RWPE2 (cell line): ENCODE data around the gene VEGFA.

ENCODE experiments used
- ATAC-seq: fragments of 200-7000 bp; cut with Tn5 transposase; 3 replicates; pipeline ENCODE4 v1.9.1; 2021; ENCODE audit warnings: low read depth
- DNase-seq: peaks from one replicate; pipeline ENCODE4 v3.0.0-alpha.2; 2020; ENCODE audit warnings: low spot score
- H3K27ac ChIP-seq: fragments of 450-650 bp; 2 replicates; pipeline ENCODE4 v1.5.1; 2017; ENCODE audit warnings: mild to moderate bottlenecking; ENCODE audit not compliant: poor library complexity, severe bottlenecking
- H3K27me3 ChIP-seq: fragments of 250-450 bp; sonication (Bioruptor Pico); 2 replicates; pipeline ENCODE4 v1.5.1; 2021; ENCODE audit warnings: mild to moderate bottlenecking, moderate library complexity; ENCODE audit not compliant: insufficient read depth, poor library complexity, severe bottlenecking
- H3K36me3 ChIP-seq: fragments of 250-450 bp; sonication (Bioruptor Pico); 2 replicates; pipeline ENCODE4 v1.5.1; 2020; ENCODE audit warnings: low read depth, mild to moderate bottlenecking, moderate library complexity
- H3K4me1 ChIP-seq: fragments of 250-450 bp; sonication (Bioruptor Pico); 2 replicates; pipeline ENCODE4 v1.5.1; 2021; ENCODE audit warnings: mild to moderate bottlenecking, moderate library complexity; ENCODE audit not compliant: insufficient read depth, poor library complexity, severe bottlenecking
- H3K4me3 ChIP-seq: fragments of 250-450 bp; sonication (Bioruptor Pico); 2 replicates; pipeline ENCODE4 v1.5.1; 2021; ENCODE audit warnings: mild to moderate bottlenecking, moderate library complexity; ENCODE audit not compliant: severe bottlenecking
- H3K9me3 ChIP-seq: fragments of 250-450 bp; sonication (Bioruptor Pico); 2 replicates; pipeline ENCODE4 v1.5.1; 2021; ENCODE audit warnings: mild to moderate bottlenecking, moderate library complexity; ENCODE audit not compliant: severe bottlenecking
- TF ChIP-seq, protein P1 (sequence below): fragments of 450-650 bp; IDR thresholded peaks from one replicate; pipeline ENCODE4 v1.5.1; 2017; ENCODE audit warnings: mild to moderate bottlenecking, moderate library complexity; ENCODE audit not compliant: poor library complexity, severe bottlenecking

Gene VEGFA

DNA sequence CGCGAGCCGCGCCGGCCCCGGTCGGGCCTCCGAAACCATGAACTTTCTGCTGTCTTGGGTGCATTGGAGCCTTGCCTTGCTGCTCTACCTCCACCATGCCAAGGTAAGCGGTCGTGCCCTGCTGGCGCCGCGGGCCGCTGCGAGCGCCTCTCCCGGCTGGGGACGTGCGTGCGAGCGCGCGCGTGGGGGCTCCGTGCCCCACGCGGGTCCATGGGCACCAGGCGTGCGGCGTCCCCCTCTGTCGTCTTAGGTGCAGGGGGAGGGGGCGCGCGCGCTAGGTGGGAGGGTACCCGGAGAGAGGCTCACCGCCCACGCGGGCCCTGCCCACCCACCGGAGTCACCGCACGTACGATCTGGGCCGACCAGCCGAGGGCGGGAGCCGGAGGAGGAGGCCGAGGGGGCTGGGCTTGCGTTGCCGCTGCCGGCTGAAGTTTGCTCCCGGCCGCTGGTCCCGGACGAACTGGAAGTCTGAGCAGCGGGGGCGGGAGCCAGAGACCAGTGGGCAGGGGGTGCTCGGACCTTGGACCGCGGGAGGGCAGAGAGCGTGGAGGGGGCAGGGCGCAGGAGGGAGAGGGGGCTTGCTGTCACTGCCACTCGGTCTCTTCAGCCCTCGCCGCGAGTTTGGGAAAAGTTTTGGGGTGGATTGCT, 1.3 kb downstream of the VEGFA start:
- H3K9me3 ChIP-seq: no peaks in the 10 kb centered on the region
- TF ChIP-seq, protein P1, sequence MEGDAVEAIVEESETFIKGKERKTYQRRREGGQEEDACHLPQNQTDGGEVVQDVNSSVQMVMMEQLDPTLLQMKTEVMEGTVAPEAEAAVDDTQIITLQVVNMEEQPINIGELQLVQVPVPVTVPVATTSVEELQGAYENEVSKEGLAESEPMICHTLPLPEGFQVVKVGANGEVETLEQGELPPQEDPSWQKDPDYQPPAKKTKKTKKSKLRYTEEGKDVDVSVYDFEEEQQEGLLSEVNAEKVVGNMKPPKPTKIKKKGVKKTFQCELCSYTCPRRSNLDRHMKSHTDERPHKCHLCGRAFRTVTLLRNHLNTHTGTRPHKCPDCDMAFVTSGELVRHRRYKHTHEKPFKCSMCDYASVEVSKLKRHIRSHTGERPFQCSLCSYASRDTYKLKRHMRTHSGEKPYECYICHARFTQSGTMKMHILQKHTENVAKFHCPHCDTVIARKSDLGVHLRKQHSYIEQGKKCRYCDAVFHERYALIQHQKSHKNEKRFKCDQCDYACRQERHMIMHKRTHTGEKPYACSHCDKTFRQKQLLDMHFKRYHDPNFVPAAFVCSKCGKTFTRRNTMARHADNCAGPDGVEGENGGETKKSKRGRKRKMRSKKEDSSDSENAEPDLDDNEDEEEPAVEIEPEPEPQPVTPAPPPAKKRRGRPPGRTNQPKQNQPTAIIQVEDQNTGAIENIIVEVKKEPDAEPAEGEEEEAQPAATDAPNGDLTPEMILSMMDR: no peak
- peaks cover 54% of the 10 kb centered on the region for H3K36me3 ChIP-seq
- H3K4me3 ChIP-seq: peak overlapping the region; percentile 81
- peaks cover 7% of the 10 kb centered on the region for H3K4me1 ChIP-seq
- H3K27ac ChIP-seq: peak overlapping the region; percentile 83
- DNase-seq (no peak), ATAC-seq (no peak)
- H3K27me3 ChIP-seq: no peaks in the 10 kb centered on the region

DNA sequence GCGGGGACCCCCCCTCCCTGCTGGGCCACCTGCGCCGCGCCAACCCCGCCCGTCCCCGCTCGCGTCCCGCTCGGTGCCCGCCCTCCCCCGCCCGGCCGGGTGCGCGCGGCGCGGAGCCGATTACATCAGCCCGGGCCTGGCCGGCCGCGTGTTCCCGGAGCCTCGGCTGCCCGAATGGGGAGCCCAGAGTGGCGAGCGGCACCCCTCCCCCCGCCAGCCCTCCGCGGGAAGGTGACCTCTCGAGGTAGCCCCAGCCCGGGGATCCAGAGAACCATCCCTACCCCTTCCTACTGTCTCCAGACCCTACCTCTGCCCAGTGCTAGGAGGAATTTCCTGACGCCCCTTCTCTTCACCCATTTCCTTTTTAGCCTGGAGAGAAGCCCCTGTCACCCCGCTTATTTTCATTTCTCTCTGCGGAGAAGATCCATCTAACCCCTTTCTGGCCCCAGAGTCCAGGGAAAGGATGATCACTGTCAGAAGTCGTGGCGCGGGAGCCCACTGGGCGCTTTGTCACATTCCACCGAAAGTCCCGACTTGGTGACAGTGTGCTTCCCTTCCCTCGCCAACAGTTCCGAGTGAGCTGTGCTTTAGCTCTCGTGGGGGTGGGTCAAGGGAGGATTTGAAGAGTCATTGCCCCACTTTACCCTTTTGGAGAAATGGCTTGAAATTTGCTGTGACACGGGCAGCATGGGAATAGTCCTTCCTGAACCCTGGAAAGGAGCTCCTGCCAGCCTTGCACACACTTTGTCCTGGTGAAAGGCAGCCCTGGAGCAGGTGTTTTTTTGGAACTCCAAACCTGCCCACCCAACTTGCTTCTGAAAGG, 2.1 kb downstream of the VEGFA start:
- H3K9me3 ChIP-seq: no peaks in the 10 kb centered on the region
- peaks cover 7% of the 10 kb centered on the region for H3K4me1 ChIP-seq
- no peaks in the 10 kb centered on the region for H3K27me3 ChIP-seq
- TF ChIP-seq, protein P1: no peak
- H3K4me3 ChIP-seq: peak overlapping the region; percentile 81
- DNase-seq (no peak), ATAC-seq (no peak)
- H3K36me3 ChIP-seq: peaks cover 61% of the 10 kb centered on the region
- H3K27ac ChIP-seq: peak overlapping the region; percentile 83

DNA sequence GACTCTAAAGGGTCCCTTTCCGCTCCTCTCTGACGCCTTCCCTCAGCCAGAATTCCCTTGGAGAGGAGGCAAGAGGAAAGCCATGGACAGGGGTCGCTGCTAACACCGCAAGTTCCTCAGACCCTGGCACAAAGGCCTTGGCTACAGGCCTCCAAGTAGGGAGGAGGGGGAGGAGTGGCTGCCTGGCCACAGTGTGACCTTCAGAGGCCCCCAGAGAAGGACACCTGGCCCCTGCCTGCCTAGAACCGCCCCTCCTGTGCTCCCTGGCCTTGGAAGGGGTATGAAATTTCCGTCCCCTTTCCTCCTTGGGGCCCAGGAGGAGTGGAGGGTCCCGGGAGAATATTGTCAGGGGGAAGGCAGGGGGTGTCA, 2.7 kb downstream of the VEGFA start:
- H3K4me3 ChIP-seq: peak overlapping the region; percentile 81
- H3K27ac ChIP-seq: peak overlapping the region; percentile 83
- H3K9me3 ChIP-seq: no peaks in the 10 kb centered on the region
- ATAC-seq (no peak), DNase-seq (no peak)
- H3K36me3 ChIP-seq: peaks cover 67% of the 10 kb centered on the region
- no peaks in the 10 kb centered on the region for H3K27me3 ChIP-seq
- TF ChIP-seq, protein P1: no peak
- peaks cover 7% of the 10 kb centered on the region for H3K4me1 ChIP-seq

GRCh38 chr6:43773050-43773979, 3.3 kb downstream of the VEGFA start:
- DNase-seq (no peak), ATAC-seq (peak; percentile 31; the same call in 2 of the 3 replicates)
- Histone ChIP-seq H3K4me3 (peak overlapping the region; percentile 81), H3K4me1 (peaks cover 7% of the 10 kb centered on the region), H3K36me3 (peaks cover 74% of the 10 kb centered on the region), H3K9me3 (no peaks in the 10 kb centered on the region), H3K27ac (peak overlapping the region; percentile 83), H3K27me3 (no peaks in the 10 kb centered on the region)
- TF ChIP-seq, protein P1: peak; percentile 84
